Activated CD8-positive, alpha-beta memory T cell treated with anti-CD3 and anti-CD28 coated beads for 4 hours (primary cell): ENCODE data around the gene SLC25A45.
"Not testable (repeated sequence)": the region's sequence is repeated elsewhere in the genome, so short reads cannot be mapped to it uniquely, and the experiment has no call there.

Source experiments
- DNase-seq, 2 donors: peaks; one replicate each; pipeline ENCODE4 v3.0.0-alpha.2; 2020; ENCODE audit warnings: low read depth in 2 of 2

SLC25A45 gene

GRCh38 chr11:65421794-65422632 lies 39.6 kb upstream of the SLC25A45 start:
- peak; percentile 84 to 86 for DNase-seq

DNA sequence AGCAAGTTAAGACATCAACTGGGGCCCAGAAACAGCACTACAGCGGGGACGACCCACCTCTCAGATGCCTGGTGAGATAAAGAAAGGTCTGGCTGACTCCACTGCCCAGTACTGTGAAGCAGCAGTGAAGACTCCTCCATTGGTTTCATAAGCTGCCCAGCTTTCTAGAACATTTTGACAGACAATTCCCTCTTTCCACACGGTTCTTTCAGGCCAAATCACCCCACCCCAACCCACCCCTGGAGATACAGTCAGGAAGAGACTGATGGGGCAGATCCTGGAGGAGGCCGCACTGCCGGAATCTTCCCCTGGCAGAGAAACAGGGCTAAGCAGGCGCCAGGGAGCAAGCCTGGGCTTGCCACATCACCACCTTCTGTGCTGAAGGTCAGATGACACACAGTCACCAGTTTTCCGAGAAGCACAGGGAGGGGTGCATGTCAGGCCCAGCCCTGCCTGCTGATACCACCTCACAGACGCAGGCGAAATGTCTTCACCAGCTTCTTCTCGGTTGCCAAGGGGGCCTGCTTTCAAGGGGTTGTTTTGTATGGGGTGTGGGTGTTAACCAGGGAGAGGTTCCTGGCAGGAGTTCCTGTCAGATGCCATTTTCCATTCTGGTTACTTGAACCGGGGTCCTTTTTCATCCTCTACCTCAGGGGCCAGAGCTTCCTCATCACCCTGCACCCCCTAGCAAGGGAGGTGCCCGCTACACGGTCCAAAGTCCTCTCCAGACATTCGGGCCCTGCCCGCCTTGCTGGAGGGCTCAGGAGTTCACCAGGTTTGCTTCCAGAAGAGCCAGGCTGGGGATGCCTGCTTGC lies 38.7 kb upstream of the SLC25A45 start:
- DNase-seq: peak; percentile 79 to 87

DNA sequence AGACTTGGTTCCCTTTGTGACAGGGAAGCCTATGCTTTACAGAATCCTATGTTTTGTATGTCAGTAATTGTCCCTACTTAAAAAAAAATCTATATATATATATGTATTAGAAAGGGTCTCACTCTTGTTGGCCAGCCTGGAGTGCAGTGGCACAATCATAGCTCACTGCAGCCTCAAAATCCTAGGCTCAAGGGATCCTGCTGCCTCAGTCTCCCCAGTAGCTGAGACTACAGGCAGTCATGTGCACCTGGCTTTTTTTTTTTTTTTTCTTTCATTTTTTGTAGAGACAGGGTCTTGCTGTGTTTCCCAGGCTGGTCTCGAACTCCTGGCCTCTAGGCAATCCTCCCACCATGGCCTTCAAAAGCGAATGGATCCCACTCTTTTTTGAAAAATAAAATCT lies 38.1 kb upstream of the SLC25A45 start:
- DNase-seq: no peak

DNA sequence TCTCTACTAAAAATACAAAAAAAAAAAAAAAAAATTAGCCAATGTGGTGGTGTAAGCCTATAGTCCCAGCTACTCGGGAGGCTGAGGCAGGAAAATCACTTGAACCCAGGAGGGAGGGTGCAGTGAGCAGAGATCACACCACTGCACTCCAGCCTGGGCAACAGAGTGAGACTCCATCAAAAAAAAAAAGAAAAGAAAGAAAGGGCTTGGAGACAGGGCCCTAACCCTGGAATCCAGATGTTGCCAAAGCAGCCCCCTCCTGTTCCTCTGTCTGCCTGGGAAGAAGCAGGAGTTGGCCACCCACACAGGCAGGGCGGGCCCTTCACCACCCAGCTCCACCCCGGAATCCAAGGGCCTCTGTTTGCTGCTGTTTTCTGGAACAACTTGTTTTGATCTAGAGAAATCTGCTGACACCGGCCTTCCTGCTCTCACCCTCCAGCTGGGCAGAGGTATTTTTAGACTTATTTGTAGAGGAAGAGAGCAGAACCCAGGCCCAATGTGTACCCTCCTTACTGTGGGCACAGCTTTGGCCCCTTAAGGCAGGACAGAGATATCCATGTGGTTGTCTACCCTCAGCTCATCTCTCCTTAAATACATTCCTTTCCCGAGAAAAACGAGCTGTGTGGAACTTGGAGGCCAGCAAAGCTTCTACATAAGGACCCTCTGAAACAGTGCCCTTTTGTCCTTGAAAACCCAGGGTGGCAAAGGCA lies 37.5 kb upstream of the SLC25A45 start:
- no peak for DNase-seq

GRCh38 chr11:65419460-65419771 lies 37.0 kb upstream of the SLC25A45 start:
- DNase-seq: no peak

- DNase-seq: peak; percentile 66 to 69
These were observed 36.4 kb upstream of the SLC25A45 start for GRCh38 chr11:65418681-65419459.

- no peak for DNase-seq
These were observed 35.9 kb upstream of the SLC25A45 start for GRCh38 chr11:65418431-65418680.

- no peak for DNase-seq
These were observed 35.4 kb upstream of the SLC25A45 start for GRCh38 chr11:65417702-65418430.

- no peak for DNase-seq
These were observed 34.6 kb upstream of the SLC25A45 start for GRCh38 chr11:65416841-65417701.

GRCh38 chr11:65416341-65416824 lies 33.9 kb upstream of the SLC25A45 start:
- DNase-seq: peak; percentile 86 to 87

DNA sequence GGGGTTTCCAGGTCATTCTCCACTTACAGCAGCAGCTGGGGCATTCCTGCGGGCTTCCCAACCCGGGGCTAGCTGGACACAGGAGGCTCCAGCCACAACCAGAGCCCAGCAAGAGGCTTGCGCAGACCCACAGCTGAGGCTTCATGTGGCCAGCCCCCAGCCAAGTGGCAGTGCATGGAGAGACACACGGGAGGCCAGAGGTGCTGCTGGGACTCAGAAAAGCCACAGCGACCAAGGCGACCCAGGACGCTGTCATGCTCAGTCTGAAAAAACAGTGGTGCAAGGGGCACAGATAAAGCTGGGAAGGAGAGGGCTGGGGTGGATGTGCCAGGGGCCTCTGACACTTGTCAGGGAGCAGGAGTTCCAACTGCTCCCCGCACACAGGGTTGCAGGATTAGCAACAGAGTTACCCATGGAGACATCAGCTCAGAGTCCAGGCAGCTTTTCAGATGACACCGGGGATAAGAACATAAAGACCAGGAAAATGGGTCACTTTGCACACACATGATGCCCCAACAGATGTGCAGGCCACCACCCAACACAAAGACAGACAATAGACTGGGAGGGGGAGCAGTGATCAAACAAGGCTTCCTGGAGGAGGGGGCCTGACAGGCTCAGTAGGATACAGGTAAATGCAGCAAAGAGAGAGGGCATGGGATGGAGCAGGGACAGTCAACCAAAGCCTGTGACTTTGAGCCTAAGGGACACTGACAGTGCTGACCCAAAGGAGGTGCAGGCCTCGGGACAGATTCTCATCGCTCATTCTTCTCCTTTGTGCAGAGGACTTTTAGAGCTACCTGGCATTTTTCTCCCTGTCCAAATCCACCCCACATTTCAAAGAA lies 33.3 kb upstream of the SLC25A45 start:
- DNase-seq: no peak

DNA sequence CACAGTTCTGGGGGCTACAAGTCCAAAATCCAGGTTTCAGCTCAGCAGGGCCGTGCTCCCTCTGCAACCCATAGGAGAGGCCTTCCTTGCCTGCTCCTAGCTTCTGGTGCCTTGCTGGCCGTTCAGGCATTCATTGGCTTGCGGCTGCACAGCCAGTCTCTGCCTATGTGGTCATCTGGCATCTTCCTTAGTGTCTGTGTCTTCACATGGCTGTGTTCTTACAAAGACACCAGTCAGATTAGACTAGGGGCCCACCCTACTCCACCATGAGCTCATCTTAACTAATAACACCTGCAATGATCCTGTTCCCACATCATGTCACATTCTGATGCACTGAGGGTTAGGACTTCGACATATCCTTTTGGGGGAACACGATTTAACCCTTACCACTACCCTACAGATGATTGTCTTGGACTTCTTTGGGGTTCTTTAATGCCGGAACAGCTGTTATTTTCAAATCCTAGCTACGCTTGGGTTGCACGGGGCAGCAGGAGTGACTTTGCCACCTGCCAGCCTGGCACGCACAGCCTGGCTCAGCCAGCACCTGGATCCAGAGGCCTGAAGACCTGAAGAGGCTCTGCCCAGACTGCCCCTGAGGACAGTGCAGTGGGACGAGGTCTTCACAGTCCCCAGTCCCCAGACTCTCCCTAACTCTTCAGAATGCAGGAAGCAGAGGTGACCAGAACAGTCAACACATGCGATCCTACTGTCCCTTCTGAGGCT lies 32.5 kb upstream of the SLC25A45 start:
- no peak for DNase-seq

DNA sequence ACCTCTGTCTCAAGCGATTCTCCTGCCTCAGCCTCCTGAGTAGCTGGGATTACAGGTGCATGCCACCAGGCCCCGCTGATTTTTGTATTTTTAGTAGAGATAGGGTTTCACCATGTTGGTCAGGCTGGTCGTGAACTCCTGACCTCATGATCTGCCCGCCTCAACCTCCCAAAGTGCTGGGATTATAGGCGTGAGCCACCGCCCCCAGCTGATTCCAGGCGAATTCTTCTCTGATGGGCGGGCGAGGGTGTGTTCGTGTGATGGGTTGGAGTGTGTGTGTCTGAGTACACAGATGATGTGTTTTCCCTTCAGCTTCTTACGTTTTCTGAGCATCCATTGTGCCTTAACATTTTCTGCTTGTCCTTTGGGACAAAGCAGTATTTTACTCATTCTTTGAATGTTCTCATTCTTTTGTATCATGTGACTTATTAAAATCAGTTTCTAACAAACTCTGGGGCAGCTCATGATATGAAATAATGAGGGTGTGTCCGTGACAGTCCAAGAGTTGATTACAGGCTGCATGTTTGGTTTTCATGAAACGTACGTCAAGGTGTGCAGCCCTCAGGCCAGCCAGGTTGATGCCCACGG lies 30.7 kb upstream of the SLC25A45 start:
- DNase-seq: not testable (repeated sequence)

GRCh38 chr11:65412271-65413076 lies 30.0 kb upstream of the SLC25A45 start:
- no peak for DNase-seq

GRCh38 chr11:65411681-65412070 lies 29.2 kb upstream of the SLC25A45 start:
- no peak for DNase-seq

DNA sequence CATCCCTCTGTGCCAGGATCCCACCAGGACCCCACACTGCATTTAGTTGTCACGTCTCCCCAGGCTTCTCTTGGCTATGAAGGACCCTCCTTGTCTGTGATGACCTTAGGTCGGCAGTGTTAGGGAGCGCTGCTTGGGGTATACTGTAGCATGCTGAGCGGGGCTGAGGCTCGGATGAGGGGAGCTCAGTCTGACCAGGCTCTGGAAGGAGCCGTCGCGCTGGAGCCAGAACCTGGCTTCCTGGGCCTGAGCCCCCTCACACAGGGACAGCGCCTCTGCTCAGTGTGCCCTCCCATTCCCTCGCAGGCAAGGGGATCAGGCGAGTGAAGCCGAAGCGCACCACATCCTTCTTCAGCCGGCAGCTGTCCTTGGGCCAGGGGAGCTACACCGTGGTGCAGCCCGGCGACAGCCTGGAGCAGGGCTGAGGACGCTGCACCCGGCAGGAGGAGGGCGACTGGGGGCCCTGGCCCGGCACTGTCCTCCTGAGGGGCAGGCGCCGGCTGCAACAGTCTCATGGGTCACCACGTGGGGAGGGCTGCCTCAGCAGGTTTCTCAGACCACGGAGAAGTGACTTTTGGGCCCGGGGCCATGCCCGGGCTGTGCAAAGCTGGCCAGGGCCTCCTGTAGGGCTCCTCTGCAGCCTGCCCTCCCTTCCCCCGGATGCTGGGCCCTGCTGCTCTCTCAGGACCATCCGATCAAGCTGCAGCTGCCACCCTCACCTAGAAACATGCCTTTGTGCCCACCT lies 28.7 kb upstream of the SLC25A45 start:
- no peak for DNase-seq
